CD4-positive, alpha-beta T cell treated with Interleukin-12 subunit alpha and Interleukin-12 subunit beta, for 1 hour (primary cell): ENCODE results near the gene C12orf56.
"Not testable (repeated sequence)": the region's sequence is repeated elsewhere in the genome, so short reads cannot be mapped to it uniquely, and the experiment has no call there.

Source experiments
- DNase-seq: peaks from one replicate; pipeline ENCODE4 v3.0.0-alpha.2; 2020

The C12orf56 gene

GRCh38 chr12:64385019-64385418 is 5.5 kb downstream of the C12orf56 start:
- DNase-seq, result peak; percentile 31

GRCh38 chr12:64383675-64384074 is 6.9 kb downstream of the C12orf56 start:
- no peak for DNase-seq

- no peak for DNase-seq
Observed at GRCh38 chr12:64362721-64363305, 27.7 kb downstream of the C12orf56 start.

GRCh38 chr12:64361173-64361572 is 29.4 kb downstream of the C12orf56 start:
- not testable (repeated sequence) for DNase-seq

GRCh38 chr12:64356209-64356608 is 34.3 kb downstream of the C12orf56 start:
- DNase-seq, result not testable (repeated sequence)

GRCh38 chr12:64352181-64352580 is 38.4 kb downstream of the C12orf56 start:
- no peak for DNase-seq

GRCh38 chr12:64351265-64351664 is 39.3 kb downstream of the C12orf56 start:
- DNase-seq, result no peak

- no peak for DNase-seq
Observed at GRCh38 chr12:64347630-64348029, 42.9 kb downstream of the C12orf56 start.

GRCh38 chr12:64344631-64345030 is 45.9 kb downstream of the C12orf56 start:
- DNase-seq, result not testable (repeated sequence)

- not testable (repeated sequence) for DNase-seq
Observed at GRCh38 chr12:64340546-64340945, 50.0 kb downstream of the C12orf56 start.

GRCh38 chr12:64335886-64336466 is 54.6 kb downstream of the C12orf56 start:
- DNase-seq, result no peak

- DNase-seq, result no peak
Observed at GRCh38 chr12:64332938-64333337, 57.6 kb downstream of the C12orf56 start.

GRCh38 chr12:64332296-64332695 is 58.3 kb downstream of the C12orf56 start:
- no peak for DNase-seq

GRCh38 chr12:64329031-64329710 is 61.4 kb downstream of the C12orf56 start:
- not testable (repeated sequence) for DNase-seq

GRCh38 chr12:64325055-64325454 is 65.5 kb downstream of the C12orf56 start:
- no peak for DNase-seq

- DNase-seq, result no peak
Observed at GRCh38 chr12:64323476-64324225, 66.9 kb downstream of the C12orf56 start.

- DNase-seq, result no peak
Observed at GRCh38 chr12:64323006-64323405, 67.6 kb downstream of the C12orf56 start.

- DNase-seq, result no peak
Observed at GRCh38 chr12:64320611-64321010, 69.9 kb downstream of the C12orf56 start.

GRCh38 chr12:64319540-64320225 is 70.9 kb downstream of the C12orf56 start:
- not testable (repeated sequence) for DNase-seq

GRCh38 chr12:64318605-64319004 is 72.0 kb downstream of the C12orf56 start:
- DNase-seq, result no peak

GRCh38 chr12:64311877-64312276 is 78.7 kb downstream of the C12orf56 start:
- no peak for DNase-seq

GRCh38 chr12:64304571-64304970 is 86.0 kb downstream of the C12orf56 start:
- no peak for DNase-seq

GRCh38 chr12:64299628-64300027 is 90.9 kb downstream of the C12orf56 start:
- DNase-seq, result no peak
